ENCODE measurements around the gene KMT2E. TPM values are rescaled to one million over a fixed set of nuclear protein-coding genes. Genes with fewer than 3 reads are reported as not detected.

The KMT2E gene
- total RNA-seq, 1 donor from 2014 or later: 97.0 TPM

DNA sequence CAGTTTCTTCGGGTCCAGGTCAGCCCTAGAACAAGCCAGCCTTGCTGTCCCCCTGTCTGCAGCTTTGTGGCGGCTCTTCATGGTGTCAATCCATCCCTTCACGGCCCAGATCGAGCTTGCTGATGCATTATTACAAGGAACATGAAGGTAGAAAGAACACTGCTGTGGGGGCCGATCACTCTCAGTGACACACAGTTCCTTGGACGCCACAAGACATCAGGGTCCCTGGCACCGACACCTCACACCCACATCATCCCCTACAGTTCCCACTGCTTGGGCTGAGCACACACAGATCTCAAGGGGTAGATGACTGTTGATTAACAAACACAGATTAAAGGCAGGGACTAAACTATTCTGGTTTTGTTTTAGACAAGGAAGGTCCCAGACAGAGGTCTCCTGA lies 119.4 kb downstream of the KMT2E start:
- H3K27ac ChIP-seq: no peak overlapping the region
- H3K4me3 ChIP-seq: no peak overlapping the region
- no peaks in the 10 kb centered on the region for H3K9me3 ChIP-seq
- DNase-seq (no peak), ATAC-seq (no peak)
- peaks cover 35% of the 10 kb centered on the region for H3K36me3 ChIP-seq
- no peaks in the 10 kb centered on the region for H3K27me3 ChIP-seq
- intact Hi-C loops (cut with DNase I): no loop called here
- H3K4me1 ChIP-seq: no peaks in the 10 kb centered on the region
- TF ChIP-seq, protein P1, sequence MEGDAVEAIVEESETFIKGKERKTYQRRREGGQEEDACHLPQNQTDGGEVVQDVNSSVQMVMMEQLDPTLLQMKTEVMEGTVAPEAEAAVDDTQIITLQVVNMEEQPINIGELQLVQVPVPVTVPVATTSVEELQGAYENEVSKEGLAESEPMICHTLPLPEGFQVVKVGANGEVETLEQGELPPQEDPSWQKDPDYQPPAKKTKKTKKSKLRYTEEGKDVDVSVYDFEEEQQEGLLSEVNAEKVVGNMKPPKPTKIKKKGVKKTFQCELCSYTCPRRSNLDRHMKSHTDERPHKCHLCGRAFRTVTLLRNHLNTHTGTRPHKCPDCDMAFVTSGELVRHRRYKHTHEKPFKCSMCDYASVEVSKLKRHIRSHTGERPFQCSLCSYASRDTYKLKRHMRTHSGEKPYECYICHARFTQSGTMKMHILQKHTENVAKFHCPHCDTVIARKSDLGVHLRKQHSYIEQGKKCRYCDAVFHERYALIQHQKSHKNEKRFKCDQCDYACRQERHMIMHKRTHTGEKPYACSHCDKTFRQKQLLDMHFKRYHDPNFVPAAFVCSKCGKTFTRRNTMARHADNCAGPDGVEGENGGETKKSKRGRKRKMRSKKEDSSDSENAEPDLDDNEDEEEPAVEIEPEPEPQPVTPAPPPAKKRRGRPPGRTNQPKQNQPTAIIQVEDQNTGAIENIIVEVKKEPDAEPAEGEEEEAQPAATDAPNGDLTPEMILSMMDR (IDR thresholded peaks at IDR 0.05): no peak

DNA sequence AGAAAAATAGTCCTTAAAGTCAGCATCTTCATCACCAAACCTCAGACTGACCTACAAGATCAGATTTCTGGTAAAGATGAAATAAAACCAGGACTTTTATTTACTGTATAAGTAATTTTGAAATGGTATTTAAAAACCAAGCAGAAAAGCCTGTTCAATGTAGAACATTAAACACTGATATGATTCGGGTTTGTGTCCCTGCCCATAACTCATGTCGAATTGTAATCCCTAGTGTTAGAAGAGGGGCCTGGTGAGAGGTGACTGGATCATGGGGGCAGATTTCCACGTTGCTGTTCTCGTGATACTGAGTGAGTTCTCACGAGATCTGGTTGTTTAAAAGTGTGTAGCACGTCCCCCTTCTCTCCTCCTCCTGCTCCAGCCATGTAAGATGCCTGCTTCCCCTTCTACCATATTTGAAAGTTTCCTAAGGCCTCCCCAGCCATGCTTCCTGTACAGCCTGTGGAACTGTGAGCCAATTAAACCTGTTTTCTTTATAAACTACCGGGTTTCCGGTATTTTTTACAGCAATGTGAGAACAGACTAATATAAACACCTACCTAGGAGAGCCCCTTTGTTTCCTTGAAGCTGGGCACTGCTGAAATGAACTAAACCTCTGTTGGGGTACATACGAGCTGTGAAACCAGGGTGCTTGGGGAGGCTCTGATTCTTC lies 120.1 kb downstream of the KMT2E start:
- intact Hi-C loops (cut with DNase I): no loop called here
- TF ChIP-seq, protein P1 (IDR thresholded peaks at IDR 0.05): no peak
- H3K4me3 ChIP-seq: no peak overlapping the region
- no peak for DNase-seq
- no peaks in the 10 kb centered on the region for H3K27me3 ChIP-seq
- H3K4me1 ChIP-seq: no peaks in the 10 kb centered on the region
- peaks cover 40% of the 10 kb centered on the region for H3K36me3 ChIP-seq
- no peaks in the 10 kb centered on the region for H3K9me3 ChIP-seq
- no peak for ATAC-seq
- no peak overlapping the region for H3K27ac ChIP-seq

DNA sequence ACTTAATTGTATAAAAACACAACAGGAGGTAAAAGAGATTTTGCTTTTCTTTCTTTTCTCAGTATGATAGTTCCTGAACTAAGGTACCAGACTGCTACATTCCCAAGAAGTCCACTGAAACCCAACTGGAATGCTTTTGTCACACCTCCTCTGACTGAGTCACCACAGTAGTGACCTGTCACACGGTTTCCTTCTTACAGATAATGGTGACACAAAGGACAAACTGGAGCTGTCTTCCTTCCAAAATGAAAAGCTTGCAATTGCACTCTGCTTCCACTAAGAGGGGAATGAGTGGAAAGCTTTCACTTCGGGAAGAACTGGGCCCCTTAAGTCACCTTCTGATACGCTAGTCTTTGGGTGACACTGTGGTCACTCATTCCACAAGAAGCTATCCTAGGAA lies 122.2 kb downstream of the KMT2E start:
- Histone ChIP-seq H3K9me3 (no peaks in the 10 kb centered on the region), H3K27ac (no peak overlapping the region), H3K4me1 (no peaks in the 10 kb centered on the region), H3K27me3 (no peaks in the 10 kb centered on the region), H3K4me3 (no peak overlapping the region), H3K36me3 (peaks cover 54% of the 10 kb centered on the region)
- no peak for DNase-seq
- intact Hi-C loops (cut with DNase I): no loop called here
- ATAC-seq: no peak
- TF ChIP-seq, protein P1 (IDR thresholded peaks at IDR 0.05): no peak

DNA sequence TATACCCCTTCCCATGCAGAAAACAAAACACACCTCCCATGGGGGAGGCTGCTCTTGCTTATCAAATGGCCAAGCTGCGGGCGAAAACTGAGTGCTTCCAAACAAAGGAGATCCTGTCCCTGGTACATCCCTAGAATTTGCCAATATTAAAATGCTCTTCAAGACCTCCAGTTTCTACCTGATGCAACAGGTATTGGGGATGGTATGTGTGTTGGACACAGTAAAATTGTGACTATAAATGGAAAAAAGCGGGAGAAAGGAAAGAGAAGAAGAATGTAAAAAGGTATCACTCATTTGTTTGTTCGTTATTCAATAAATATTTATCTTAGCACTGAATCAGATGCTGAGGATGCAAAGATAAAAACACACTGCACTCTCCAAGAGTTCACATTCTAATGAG lies 123.9 kb downstream of the KMT2E start:
- ATAC-seq (no peak), DNase-seq (no peak)
- Histone ChIP-seq H3K9me3 (no peaks in the 10 kb centered on the region), H3K36me3 (peaks cover 58% of the 10 kb centered on the region), H3K27me3 (no peaks in the 10 kb centered on the region), H3K27ac (no peak overlapping the region), H3K4me3 (no peak overlapping the region), H3K4me1 (no peaks in the 10 kb centered on the region)
- intact Hi-C loops (cut with DNase I): no loop called here
- TF ChIP-seq, protein P1 (IDR thresholded peaks at IDR 0.05): no peak

DNA sequence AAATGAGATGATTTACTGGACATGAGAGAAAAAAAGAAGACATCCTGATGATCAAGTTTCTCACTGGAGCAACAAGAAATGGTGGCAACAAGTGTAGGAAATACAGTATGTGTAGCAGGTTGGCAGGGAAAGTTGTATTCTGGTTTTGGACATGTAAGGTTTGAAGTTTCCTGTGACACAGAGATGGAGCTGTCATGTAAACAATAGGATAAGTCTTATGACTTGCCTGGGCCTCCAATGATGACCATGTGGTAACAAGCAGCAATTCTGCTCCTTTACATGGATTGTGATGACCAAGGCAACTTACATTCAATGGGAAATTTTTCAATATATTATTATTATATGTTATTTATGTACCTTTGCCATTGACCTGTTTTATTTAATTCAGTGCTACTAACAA lies 125.4 kb downstream of the KMT2E start:
- Histone ChIP-seq H3K27ac (no peak overlapping the region), H3K36me3 (peaks cover 60% of the 10 kb centered on the region), H3K4me1 (no peaks in the 10 kb centered on the region), H3K4me3 (no peak overlapping the region), H3K27me3 (no peaks in the 10 kb centered on the region), H3K9me3 (no peaks in the 10 kb centered on the region)
- intact Hi-C loops (cut with DNase I): no loop called here
- TF ChIP-seq, protein P1 (IDR thresholded peaks at IDR 0.05): no peak
- DNase-seq (no peak), ATAC-seq (no peak)

DNA sequence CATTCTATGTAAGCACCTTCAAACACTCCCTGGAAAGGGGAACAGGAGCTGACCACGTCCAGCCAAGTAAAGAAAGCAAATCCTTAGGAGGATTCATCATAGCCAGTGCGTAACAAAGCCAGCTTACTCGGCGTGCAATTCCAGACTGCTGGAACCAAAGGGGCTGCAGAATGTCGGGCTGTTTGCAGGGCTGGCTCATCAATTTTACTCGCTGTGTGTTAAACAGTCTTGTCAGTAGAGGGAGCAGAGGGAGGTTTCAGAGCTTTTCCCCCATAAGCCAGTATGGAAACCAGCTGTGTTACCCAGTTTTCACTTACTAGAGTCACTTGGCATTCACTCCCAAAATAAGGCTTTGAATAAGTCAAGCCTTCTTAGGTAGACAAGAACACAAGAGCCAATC lies 127.1 kb downstream of the KMT2E start:
- H3K36me3 ChIP-seq: peaks cover 56% of the 10 kb centered on the region

More for the DNA sequence above, 127.1 kb downstream of the KMT2E start:
- intact Hi-C loops (cut with DNase I): no loop called here
- no peak for DNase-seq
- H3K9me3 ChIP-seq: no peaks in the 10 kb centered on the region
- no peak for ATAC-seq
- no peak overlapping the region for H3K27ac ChIP-seq
- no peaks in the 10 kb centered on the region for H3K4me1 ChIP-seq
- no peak overlapping the region for H3K4me3 ChIP-seq
- TF ChIP-seq, protein P1 (IDR thresholded peaks at IDR 0.05): peak; percentile 22
- H3K27me3 ChIP-seq: no peaks in the 10 kb centered on the region

Measured in upper lobe of right lung (tissue), 1 donor.